ENCODE data around the gene PSD2. TPM values are rescaled to one million over a fixed set of nuclear protein-coding genes. Genes with fewer than 3 reads are reported as not detected.

The PSD2 gene
- total RNA-seq, 1 donor from 2014 or later: 0.68 TPM

GRCh38 chr5:139751236-139751635, 44.4 kb upstream of the PSD2 start:
- no peak for TF ChIP-seq CTCF (conservative IDR thresholded peaks at IDR 0.05)
- H3K36me3 Mint-ChIP-seq (ENCODE audit: low read depth): no peaks in the 10 kb centered on the region
- H3K9me3 Mint-ChIP-seq: no peaks in the 10 kb centered on the region
- H3K27ac Mint-ChIP-seq (ENCODE audit: unreplicated experiment): no peak overlapping the region
- no peak overlapping the region for H3K4me3 Mint-ChIP-seq
- H3K4me1 Mint-ChIP-seq: peaks cover 58% of the 10 kb centered on the region
- no peak for DNase-seq (ENCODE audit: low read depth, low spot score)
- peaks cover 57% of the 10 kb centered on the region for H3K27me3 Mint-ChIP-seq (ENCODE audit: low read depth)

GRCh38 chr5:139752506-139753473, 42.8 kb upstream of the PSD2 start:
- peaks cover 60% of the 10 kb centered on the region for H3K27me3 Mint-ChIP-seq (ENCODE audit: low read depth)
- H3K4me1 Mint-ChIP-seq: peaks cover 59% of the 10 kb centered on the region
- H3K4me3 Mint-ChIP-seq: peak overlapping the region; percentile 10
- no peaks in the 10 kb centered on the region for H3K36me3 Mint-ChIP-seq (ENCODE audit: low read depth)
- H3K27ac Mint-ChIP-seq (ENCODE audit: unreplicated experiment): peak overlapping the region; percentile 59
- TF ChIP-seq CTCF (conservative IDR thresholded peaks at IDR 0.05): no peak
- no peaks in the 10 kb centered on the region for H3K9me3 Mint-ChIP-seq
- no peak for DNase-seq (ENCODE audit: low read depth, low spot score)

GRCh38 chr5:139755892-139756671, 39.5 kb upstream of the PSD2 start:
- Mint-ChIP-seq H3K36me3 (ENCODE audit: low read depth) (no peaks in the 10 kb centered on the region), H3K4me1 (peaks cover 55% of the 10 kb centered on the region), H3K9me3 (no peaks in the 10 kb centered on the region), H3K4me3 (peak overlapping the region; percentile 69), H3K27ac (ENCODE audit: unreplicated experiment) (no peak overlapping the region), H3K27me3 (ENCODE audit: low read depth) (peaks cover 32% of the 10 kb centered on the region)
- TF ChIP-seq CTCF (conservative IDR thresholded peaks at IDR 0.05): no peak
- DNase-seq (ENCODE audit: low read depth, low spot score): peak; percentile 30

- Mint-ChIP-seq H3K27ac (ENCODE audit: unreplicated experiment) (no peak overlapping the region), H3K36me3 (ENCODE audit: low read depth) (no peaks in the 10 kb centered on the region), H3K9me3 (no peaks in the 10 kb centered on the region), H3K4me3 (no peak overlapping the region), H3K27me3 (ENCODE audit: low read depth) (peaks cover 36% of the 10 kb centered on the region), H3K4me1 (peaks cover 59% of the 10 kb centered on the region)
- TF ChIP-seq CTCF (conservative IDR thresholded peaks at IDR 0.05): no peak
- no peak for DNase-seq (ENCODE audit: low read depth, low spot score)
These were observed 38.6 kb upstream of the PSD2 start for GRCh38 chr5:139756971-139757370.

- Mint-ChIP-seq H3K36me3 (ENCODE audit: low read depth) (no peaks in the 10 kb centered on the region), H3K27me3 (ENCODE audit: low read depth) (peaks cover 35% of the 10 kb centered on the region), H3K9me3 (no peaks in the 10 kb centered on the region), H3K27ac (ENCODE audit: unreplicated experiment) (no peak overlapping the region), H3K4me3 (peak overlapping the region; percentile 47), H3K4me1 (peaks cover 52% of the 10 kb centered on the region)
- no peak for DNase-seq (ENCODE audit: low read depth, low spot score)
- no peak for TF ChIP-seq CTCF (conservative IDR thresholded peaks at IDR 0.05)
These were observed 37.7 kb upstream of the PSD2 start for GRCh38 chr5:139757727-139758509.

Data from neural crest cell (in vitro differentiated cells).